Stimulated activated CD4-positive, alpha-beta T cell treated with anti-CD3 and anti-CD28 coated beads, TNF-alpha, amount 100 ng/mL, for 48 hours (primary cell): Measurements from ENCODE around the gene ACTR2.
"Not testable (repeated sequence)": the region's sequence is repeated elsewhere in the genome, so short reads cannot be mapped to it uniquely, and the experiment has no call there.

Source experiments
- DNase-seq, 3 donors: peaks; one replicate each; pipeline ENCODE4 v3.0.0-alpha.2; 2020; ENCODE audit warnings: low read depth in 3 of 3

ACTR2 gene

GRCh38 chr2:65228263-65228750, 676 bp downstream of the ACTR2 start:
- DNase-seq: peak in 1 of 3 donors; percentile 32

GRCh38 chr2:65231121-65231520, 3.5 kb downstream of the ACTR2 start:
- DNase-seq: no peak

- DNase-seq: peak in 1 of 3 donors; percentile 9
These were observed 4.4 kb downstream of the ACTR2 start for GRCh38 chr2:65231892-65232477.

- no peak for DNase-seq
These were observed 5.0 kb downstream of the ACTR2 start for GRCh38 chr2:65232636-65233035.

GRCh38 chr2:65240657-65241056, 13.0 kb downstream of the ACTR2 start:
- no peak for DNase-seq

GRCh38 chr2:65244452-65244851, 16.8 kb downstream of the ACTR2 start:
- not testable (repeated sequence) for DNase-seq

GRCh38 chr2:65252640-65253039, 25.0 kb downstream of the ACTR2 start:
- no peak for DNase-seq

- DNase-seq: no peak
These were observed 27.7 kb downstream of the ACTR2 start for GRCh38 chr2:65255356-65255755.

- no peak for DNase-seq
These were observed 28.4 kb downstream of the ACTR2 start for GRCh38 chr2:65256054-65256453.

- DNase-seq: not testable (repeated sequence)
These were observed 30.2 kb downstream of the ACTR2 start for GRCh38 chr2:65257866-65258265.

- DNase-seq: no peak
These were observed 34.0 kb downstream of the ACTR2 start for GRCh38 chr2:65261676-65262075.

- DNase-seq: no peak
These were observed 35.6 kb downstream of the ACTR2 start for GRCh38 chr2:65263262-65263661.

GRCh38 chr2:65263986-65264385, 36.4 kb downstream of the ACTR2 start:
- DNase-seq: no peak

- DNase-seq: no peak
These were observed 37.4 kb downstream of the ACTR2 start for GRCh38 chr2:65264821-65265670.

GRCh38 chr2:65265671-65266045, 38.0 kb downstream of the ACTR2 start:
- no peak for DNase-seq

- DNase-seq: no peak
These were observed 39.4 kb downstream of the ACTR2 start for GRCh38 chr2:65267008-65267407.

- no peak for DNase-seq
These were observed 41.3 kb downstream of the ACTR2 start for GRCh38 chr2:65268957-65269356.

- DNase-seq: no peak
These were observed 45.7 kb downstream of the ACTR2 start for GRCh38 chr2:65273344-65273743.

GRCh38 chr2:65275141-65275915, 47.7 kb downstream of the ACTR2 start:
- DNase-seq: no peak

- DNase-seq: no peak
These were observed 49.0 kb downstream of the ACTR2 start for GRCh38 chr2:65276609-65277008.

GRCh38 chr2:65277118-65277517, 49.5 kb downstream of the ACTR2 start:
- DNase-seq: no peak

- DNase-seq: no peak
These were observed 50.3 kb downstream of the ACTR2 start for GRCh38 chr2:65277791-65278483.
